Esophagus muscularis mucosa (tissue), 3 donors: Measurements from ENCODE around the gene MNAT1.

ENCODE experiments used
- EP300 ChIP-seq: sonication (generic); formaldehyde crosslinking; IDR thresholded peaks from one replicate; pipeline ENCODE4 v1.6.1; 2017; ENCODE audit warnings: antibody characterized with exemption
- POLR2AphosphoS5 ChIP-seq, 2 donors: sonication (generic); formaldehyde crosslinking; IDR thresholded peaks; one replicate each; pipeline ENCODE4 v1.6.1; 2017; ENCODE audit warnings: antibody characterized with exemption in 2 of 2

- TF ChIP-seq EP300 (no peak), POLR2AphosphoS5 (IDR thresholded peaks at IDR 0.05) (no peak)
Observed at GRCh38 chr14:60786905-60787304, 52.3 kb downstream of the MNAT1 start.
